ENCODE data around the gene RDX. TPM values are rescaled to one million over a fixed set of nuclear protein-coding genes. Genes with fewer than 3 reads are reported as not detected.

The RDX gene
- total and polyA plus RNA-seq, 2 of the 13 experiments (the other 11 are each of a cell fraction or from before 2014, with no cell fraction given), result 20.7 to 63.1 TPM

GRCh38 chr11:110249066-110249465, 47.3 kb downstream of the RDX start:
- H2AFZ ChIP-seq (ENCODE audit: low read length), result no peak overlapping the region
- no peak overlapping the region for H3K4me3 ChIP-seq (replicated peaks in 1 of 3; ENCODE audit: insufficient read depth in 1 of 3, low read depth in 2 of 3, low read length in 3 of 3)
- no peaks in the 10 kb centered on the region for H4K20me1 ChIP-seq (ENCODE audit: insufficient read depth, low read length)
- FAIRE-seq (no peak), DNase-seq (ENCODE audit: low spot score) (no peak), ATAC-seq (no peak)
- BruUV-seq (replicated peaks), result no TSS peak
- ChIA-PET CTCF (ENCODE audit: low intra/inter-chr PET ratio, low total read pairs) (no interaction called here), POLR2A (no interaction called here)
- in situ Hi-C loops (cut with HindIII; ENCODE audit: extremely low pct_ligation_motif_present, low pct_unique_long_range_greater_than_20kb), result no loop called here
- WGBS (ENCODE audit: low lambda C conversion rate), result 91% methylated on average over 1 of the region's 1 CpG
- no peak overlapping the region for H3K4me2 ChIP-seq (ENCODE audit: low read depth, low read length)
- H3K9ac ChIP-seq (ENCODE audit: insufficient read depth, low read depth, low read length), result no peak overlapping the region
- no peak overlapping the region for H3K27ac ChIP-seq (ENCODE audit: extremely low read length, insufficient read depth, low read length)
- H3K9me3 ChIP-seq (ENCODE audit: low read length), result no peaks in the 10 kb centered on the region
- TF ChIP-seq ZNF205 (CRISPR knock-in tag; IDR thresholded peaks at IDR 0.05), result no peak
- no peak for TF ChIP-seq PAF1 (CRISPR knock-in tag; IDR thresholded peaks at IDR 0.05)
- no peak for TF ChIP-seq CCAR2 (optimal IDR thresholded peaks at IDR 0.05; ENCODE audit: low read depth, low read length)
- TF ChIP-seq ZNF274 (CRISPR knock-in tag; IDR thresholded peaks at IDR 0.05), result no peak
- no peaks in the 10 kb centered on the region for H3K27me3 ChIP-seq (ENCODE audit: control insufficient read depth in 1 of 2, insufficient read depth in 2 of 2, low read length in 2 of 2)
- H3K36me3 ChIP-seq (replicated peaks in 1 of 2; ENCODE audit: control insufficient read depth in 1 of 2, insufficient read depth in 2 of 2, low read length in 2 of 2), result peaks cover 2 to 29% of the 10 kb centered on the region in 2 experiments; a peak in 4 of 5 replicates
- no peaks in the 10 kb centered on the region for H3K4me1 ChIP-seq (ENCODE audit: insufficient read depth, low read length)
- intact Hi-C loops (cut with micrococcal nuclease; ENCODE audit: unreplicated experiment), result loop anchor here (5.0 kb wide), 1 partner anchor 47 kb away; no protein-coding TSS in a partner anchor
- H3K79me2 ChIP-seq (ENCODE audit: insufficient read depth, low read length), result no peaks in the 10 kb centered on the region

GRCh38 chr11:110243791-110244190, 52.6 kb downstream of the RDX start:
- Histone ChIP-seq H3K9ac (ENCODE audit: insufficient read depth, low read depth, low read length) (no peak overlapping the region), H3K36me3 (replicated peaks in 1 of 2; ENCODE audit: control insufficient read depth in 1 of 2, insufficient read depth in 2 of 2, low read length in 2 of 2) (peaks cover 1 to 16% of the 10 kb centered on the region in 2 experiments; a peak in 4 of 5 replicates), H4K20me1 (ENCODE audit: insufficient read depth, low read length) (no peaks in the 10 kb centered on the region), H3K79me2 (ENCODE audit: insufficient read depth, low read length) (no peaks in the 10 kb centered on the region), H3K9me3 (ENCODE audit: low read length) (no peaks in the 10 kb centered on the region), H3K4me2 (ENCODE audit: low read depth, low read length) (no peak overlapping the region), H2AFZ (ENCODE audit: low read length) (no peak overlapping the region), H3K27me3 (ENCODE audit: control insufficient read depth in 1 of 2, insufficient read depth in 2 of 2, low read length in 2 of 2) (no peaks in the 10 kb centered on the region), H3K4me3 (replicated peaks in 1 of 3; ENCODE audit: insufficient read depth in 1 of 3, low read depth in 2 of 3, low read length in 3 of 3) (no peak overlapping the region), H3K27ac (ENCODE audit: extremely low read length, insufficient read depth, low read length) (no peak overlapping the region), H3K4me1 (ENCODE audit: insufficient read depth, low read length) (no peaks in the 10 kb centered on the region)
- no TSS peak for BruUV-seq (replicated peaks)
- DNase-seq (ENCODE audit: low spot score) (no peak), FAIRE-seq (no peak), ATAC-seq (no peak)
- ChIA-PET CTCF (ENCODE audit: low intra/inter-chr PET ratio, low total read pairs) (no interaction called here), POLR2A (no interaction called here)
- 100% methylated on average over 1 of the region's 1 CpG for WGBS (ENCODE audit: low lambda C conversion rate)
- intact Hi-C loops (cut with micrococcal nuclease; ENCODE audit: unreplicated experiment), result no loop called here
- in situ Hi-C loops (cut with HindIII; ENCODE audit: extremely low pct_ligation_motif_present, low pct_unique_long_range_greater_than_20kb), result no loop called here
- TF ChIP-seq ZNF589 (CRISPR knock-in tag; conservative IDR thresholded peaks at IDR 0.05) (no peak), HMG20A (CRISPR knock-in tag; IDR thresholded peaks at IDR 0.05; ENCODE audit: borderline replicate concordance) (no peak), HOXA3 (CRISPR knock-in tag; IDR thresholded peaks at IDR 0.05) (no peak), SIN3A (IDR thresholded peaks at IDR 0.05; ENCODE audit: borderline replicate concordance, low read depth, low read length) (no peak), ZMAT5 (CRISPR knock-in tag; IDR thresholded peaks at IDR 0.05; ENCODE audit: borderline replicate concordance, low read depth) (no peak), RFXAP (CRISPR knock-in tag; IDR thresholded peaks at IDR 0.05; ENCODE audit: borderline replicate concordance) (no peak), GABPA (IDR thresholded peaks at IDR 0.05; ENCODE audit: low read depth, low read length) (no peak), GABPA (CRISPR knock-in tag; IDR thresholded peaks at IDR 0.05; ENCODE audit: low read depth) (no peak), HNRNPLL (IDR thresholded peaks at IDR 0.05; ENCODE audit: low read depth, low read length, poor library complexity, severe bottlenecking) (no peak), NR2F6 (IDR thresholded peaks at IDR 0.05) (no peak), NR2F6 (CRISPR knock-in tag; IDR thresholded peaks at IDR 0.05) (no peak), TFDP2 (CRISPR knock-in tag; IDR thresholded peaks at IDR 0.05) (no peak), ZNF124 (CRISPR knock-in tag; IDR thresholded peaks at IDR 0.05) (no peak), NR2F2 (IDR thresholded peaks at IDR 0.05; ENCODE audit: borderline replicate concordance, low read depth) (no peak), MLLT10 (CRISPR knock-in tag; IDR thresholded peaks at IDR 0.05) (no peak)

Data from HepG2 (cell line).